GM21825 (cell line): ENCODE measurements around the gene ACAP2.
"Not testable (repeated sequence)": the region's sequence is repeated elsewhere in the genome, so short reads cannot be mapped to it uniquely, and the experiment has no call there.

Source experiments
- ATAC-seq: cut with Tn5 transposase; IDR thresholded peaks from one replicate; pipeline ENCODE4 v1.9.1; 2021; ENCODE audit warnings: mild to moderate bottlenecking, moderate library complexity; ENCODE audit not compliant: unreplicated experiment

Gene ACAP2

GRCh38 chr3:195249057-195249770, 193.6 kb downstream of the ACAP2 start:
- ATAC-seq, result no peak

DNA sequence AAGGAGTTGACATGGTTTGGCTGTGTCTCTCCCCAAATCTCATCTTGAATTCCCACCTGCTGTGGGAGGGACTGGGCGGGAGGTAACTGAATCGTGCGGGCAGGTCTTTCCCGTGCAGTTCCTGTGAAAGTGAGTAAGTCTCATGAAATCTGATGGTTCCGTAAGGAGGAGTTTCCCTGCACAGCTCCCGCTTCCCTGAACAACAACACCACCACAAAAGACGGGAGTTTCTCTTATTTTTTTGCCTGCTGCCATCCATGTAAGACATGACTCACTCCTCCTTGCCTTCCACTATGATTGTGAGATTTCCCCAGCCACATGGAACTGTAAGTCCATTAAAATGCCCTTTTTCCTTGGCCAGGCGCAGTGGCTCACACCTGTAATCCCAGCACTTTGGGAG, 194.5 kb downstream of the ACAP2 start:
- ATAC-seq, result no peak

- no peak for ATAC-seq
These were observed 195.0 kb downstream of the ACAP2 start for GRCh38 chr3:195247863-195248189.

DNA sequence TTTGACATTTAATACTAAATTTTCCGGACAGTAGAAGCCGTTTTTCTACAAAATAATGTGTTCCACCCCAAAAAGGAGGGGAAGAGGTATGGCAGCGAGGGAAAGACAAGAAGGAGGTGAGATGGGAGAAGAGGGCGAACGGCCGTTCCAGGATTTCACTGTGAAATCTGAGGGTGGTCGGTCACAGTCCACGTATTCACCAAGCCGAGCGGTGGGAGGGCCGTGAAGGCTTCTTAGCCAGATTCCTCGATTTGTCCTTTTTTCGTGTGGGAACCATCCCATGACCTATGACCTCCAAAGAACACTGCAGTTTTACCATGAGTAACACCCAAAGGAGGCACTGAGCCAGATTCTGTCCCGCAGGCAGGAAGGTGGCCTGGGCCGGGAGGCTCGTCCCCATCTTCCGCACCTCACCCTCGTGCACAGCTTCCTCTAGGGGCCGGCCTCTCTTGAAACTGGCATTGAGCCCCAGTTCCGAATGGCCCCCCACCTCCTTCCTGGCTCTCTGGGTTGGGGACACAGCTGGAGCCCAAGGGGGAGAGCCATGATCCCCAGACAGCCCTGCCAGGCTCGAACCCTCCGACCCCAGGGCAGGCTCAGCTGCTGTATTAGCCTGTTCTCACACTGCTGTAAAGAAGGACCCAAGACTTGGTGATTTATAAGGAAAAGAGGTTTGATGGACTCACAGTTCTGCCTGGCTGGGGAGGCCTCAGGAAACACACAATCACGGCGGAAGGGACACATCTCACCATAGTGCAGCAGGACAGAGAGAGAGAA, 195.5 kb downstream of the ACAP2 start:
- ATAC-seq, result no peak

GRCh38 chr3:195246581-195246995, 196.2 kb downstream of the ACAP2 start:
- no peak for ATAC-seq

DNA sequence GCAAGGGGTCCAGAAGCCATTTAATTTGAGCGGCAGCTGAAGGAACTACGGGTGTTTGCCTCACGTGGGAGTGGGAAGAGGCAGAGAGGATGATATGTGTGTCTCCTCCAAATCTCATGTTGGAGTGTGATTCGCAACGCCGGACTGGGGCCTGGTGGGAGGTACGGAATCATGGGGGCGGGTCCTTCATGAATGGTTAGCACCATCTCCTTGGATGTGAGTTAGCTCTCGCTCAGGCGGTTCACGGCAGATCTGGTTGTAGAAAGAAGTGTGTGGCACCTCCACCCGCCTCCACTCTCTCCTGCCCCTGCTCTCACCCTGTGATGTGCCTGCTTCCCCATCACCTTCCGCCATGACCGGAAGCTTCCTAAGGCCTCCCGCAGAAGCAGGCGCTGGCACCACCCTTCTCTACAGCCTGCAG, 197.3 kb downstream of the ACAP2 start:
- no peak for ATAC-seq

DNA sequence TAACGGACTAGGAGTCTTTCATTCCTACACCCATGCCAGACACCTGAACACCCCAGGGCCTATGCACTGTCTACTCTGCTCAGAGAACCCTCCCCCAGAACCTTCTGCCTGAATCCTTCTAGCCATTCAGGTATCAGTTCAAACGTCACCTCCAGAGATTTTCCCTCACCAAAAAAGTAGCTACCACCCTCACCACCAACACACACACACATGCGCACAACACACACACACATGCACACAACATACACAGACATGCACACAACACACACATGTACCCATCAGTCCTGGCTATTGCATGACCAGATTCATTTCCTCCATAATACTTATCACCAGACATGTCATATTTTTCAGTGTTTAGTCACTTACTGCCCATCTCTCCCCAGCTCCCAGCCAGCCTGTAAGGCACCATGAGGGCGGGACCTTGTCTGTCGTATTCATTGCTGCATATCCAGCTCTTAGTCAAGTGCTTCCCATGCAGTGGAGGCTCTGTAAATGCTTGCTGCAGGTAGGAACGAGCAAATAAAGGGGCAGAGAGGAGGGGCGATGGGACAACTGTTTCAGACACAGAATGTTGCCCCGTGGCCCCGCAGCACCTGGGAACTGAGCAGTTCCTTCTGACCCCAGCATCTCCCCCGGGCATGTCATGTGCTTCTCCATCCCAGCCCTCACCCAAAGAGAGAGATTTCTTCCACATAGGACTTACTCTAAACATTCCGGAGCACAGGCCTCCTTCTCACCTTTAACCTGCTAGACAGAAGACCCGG, 201.0 kb downstream of the ACAP2 start:
- no peak for ATAC-seq

DNA sequence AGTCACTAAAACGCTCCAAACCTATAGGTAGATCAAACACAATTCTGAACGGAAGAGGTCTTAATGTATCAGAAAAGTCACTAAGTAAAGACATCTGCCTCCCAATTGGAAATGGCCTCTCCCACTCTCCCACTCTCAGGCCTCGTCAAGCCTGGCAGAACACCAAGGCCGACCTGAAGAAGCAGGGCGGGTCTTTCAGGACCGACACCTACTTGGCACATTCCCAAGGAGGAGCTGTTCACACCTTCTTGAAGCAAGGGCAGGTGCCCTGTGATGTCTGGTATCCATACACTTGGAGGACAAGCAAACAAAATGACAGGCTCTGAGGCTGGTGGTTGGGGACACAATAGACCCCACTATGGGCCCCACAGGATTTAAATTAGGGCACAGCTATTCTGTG, 201.9 kb downstream of the ACAP2 start:
- no peak for ATAC-seq

DNA sequence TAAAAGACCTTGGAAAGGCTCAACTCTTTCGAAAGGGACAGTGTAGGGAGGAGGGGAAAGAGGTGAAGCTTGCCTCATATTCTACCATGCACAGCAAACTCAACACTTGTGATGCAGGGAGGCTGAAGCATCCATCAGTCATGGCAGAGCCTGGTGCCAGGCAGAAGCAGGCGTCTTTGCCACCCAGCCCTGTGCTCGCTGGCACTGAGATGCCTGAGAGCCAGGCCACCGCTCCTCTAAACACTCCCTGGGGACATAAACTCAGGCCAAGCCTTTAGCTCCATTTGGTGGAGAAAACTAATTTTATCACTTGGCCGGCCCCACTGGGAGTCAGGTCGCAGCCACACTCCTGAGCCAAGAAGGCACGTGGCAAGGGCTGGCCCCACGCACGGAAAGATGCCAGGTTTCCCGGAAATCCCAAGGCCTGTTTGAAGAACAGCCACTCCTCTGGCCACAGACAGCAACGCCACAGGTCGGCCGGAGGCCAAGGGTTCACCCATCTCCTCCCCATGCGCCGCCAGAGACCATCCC, 202.6 kb downstream of the ACAP2 start:
- no peak for ATAC-seq

GRCh38 chr3:195239121-195239520, 203.7 kb downstream of the ACAP2 start:
- no peak for ATAC-seq

- ATAC-seq, result no peak
These were observed 204.2 kb downstream of the ACAP2 start for GRCh38 chr3:195238586-195239118.

GRCh38 chr3:195238081-195238571, 204.7 kb downstream of the ACAP2 start:
- ATAC-seq, result no peak

DNA sequence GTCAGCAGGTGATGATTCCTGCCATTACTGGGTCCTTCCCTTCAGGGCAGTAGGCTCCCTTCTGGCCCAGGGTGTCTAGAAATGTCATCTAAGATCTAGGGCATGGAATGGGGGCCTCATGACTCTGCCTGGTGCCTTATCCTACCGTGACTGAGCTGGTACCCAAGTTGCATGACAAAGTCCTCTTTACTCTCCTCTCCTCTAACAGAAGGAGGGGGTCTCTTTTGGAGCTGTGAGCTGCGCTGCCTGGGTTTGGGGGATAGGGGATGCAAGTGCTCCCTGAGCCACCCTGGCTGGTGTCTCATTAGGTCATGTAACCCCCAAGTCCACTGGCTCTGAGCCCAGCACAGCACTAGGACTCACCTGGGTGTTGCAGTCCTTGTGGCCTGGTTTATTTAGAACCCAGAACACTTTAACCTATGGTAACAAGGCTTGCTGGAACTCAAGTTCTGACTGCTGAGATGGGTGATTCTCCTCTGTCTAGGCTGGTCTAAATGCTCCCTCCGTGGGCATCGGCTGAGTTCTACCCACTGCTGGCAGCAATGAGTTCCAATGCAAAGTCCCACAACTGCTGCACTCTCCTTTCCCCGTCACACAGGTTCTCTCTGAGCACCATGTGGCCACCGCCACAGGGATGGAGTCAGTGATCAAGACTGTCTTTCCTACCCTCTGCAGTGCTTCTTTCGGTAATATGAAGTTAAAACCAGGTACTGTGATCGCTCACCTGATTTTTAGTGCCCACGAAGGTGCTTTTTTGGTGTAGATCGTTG, 205.8 kb downstream of the ACAP2 start:
- ATAC-seq, result no peak

GRCh38 chr3:195236076-195236798, 206.6 kb downstream of the ACAP2 start:
- no peak for ATAC-seq

DNA sequence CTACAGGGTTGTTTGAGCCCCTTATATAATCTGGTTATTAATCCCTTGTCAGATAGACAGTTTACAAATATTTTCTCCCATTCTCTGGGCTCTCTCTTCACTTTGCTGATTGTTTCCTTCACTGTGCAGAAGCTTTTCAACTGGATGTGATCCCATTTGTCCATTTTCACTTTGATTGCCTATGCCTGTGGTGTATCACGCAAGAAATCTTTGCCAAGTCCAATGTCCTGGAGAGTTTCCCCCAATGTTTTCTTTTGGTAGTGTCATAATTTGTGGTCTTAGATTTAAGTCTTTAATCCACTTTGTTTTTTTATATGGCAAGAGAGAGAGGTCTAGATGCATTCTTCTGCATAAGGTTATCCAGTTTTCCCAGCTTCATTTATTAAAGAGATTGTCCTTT, 212.6 kb downstream of the ACAP2 start:
- ATAC-seq, result no peak

DNA sequence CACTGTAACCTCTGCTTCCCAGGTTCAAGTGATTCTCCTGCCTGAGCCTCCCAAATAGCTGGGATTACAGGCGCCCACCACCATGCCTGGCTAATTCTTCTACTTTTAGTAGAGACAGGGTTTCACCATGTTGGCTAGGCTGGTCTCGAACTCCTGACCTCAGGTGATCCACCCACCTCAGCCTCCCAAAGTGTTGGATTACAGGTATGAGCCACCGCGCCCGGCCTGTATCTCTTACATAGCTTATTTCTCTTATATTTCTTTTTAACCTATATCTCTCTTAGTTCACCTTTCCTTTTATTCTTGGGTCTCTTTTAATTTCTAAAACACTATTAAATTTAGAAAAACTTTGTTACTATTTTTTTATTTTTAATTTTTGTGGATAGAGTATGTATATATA, 213.9 kb downstream of the ACAP2 start:
- ATAC-seq, result not testable (repeated sequence)

DNA sequence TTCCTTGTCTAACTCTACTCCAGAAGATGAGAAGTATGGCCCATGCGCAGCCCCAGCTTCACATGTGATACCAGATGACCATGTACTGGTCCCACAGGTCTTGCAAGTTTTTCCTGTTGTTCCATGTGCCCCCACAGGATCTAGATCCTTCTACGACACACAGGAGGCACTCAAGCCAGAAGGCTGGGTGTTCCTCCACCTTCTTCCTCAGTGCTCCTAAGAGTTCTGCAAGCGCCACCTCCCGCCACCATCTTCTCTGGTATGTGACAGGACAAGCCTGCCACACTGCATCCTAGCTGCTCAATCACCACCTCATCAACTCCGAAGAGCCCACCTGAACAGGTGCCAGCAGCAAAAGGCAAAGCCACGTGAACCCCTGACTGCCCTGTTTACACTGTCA, 214.9 kb downstream of the ACAP2 start:
- ATAC-seq, result no peak

- no peak for ATAC-seq
These were observed 215.8 kb downstream of the ACAP2 start for GRCh38 chr3:195226900-195227447.

- no peak for ATAC-seq
These were observed 216.4 kb downstream of the ACAP2 start for GRCh38 chr3:195226445-195226844.
